IPS-15b (cell line): Measurements from ENCODE around the gene CYP21A2.
"Not testable (repeated sequence)": the region's sequence is repeated elsewhere in the genome, so short reads cannot be mapped to it uniquely, and the experiment has no call there.

Experiments used
- H3K27me3 ChIP-seq: one replicate; pipeline ENCODE4 v1.6.1; 2013; ENCODE audit warnings: low read length; ENCODE audit not compliant: control insufficient read depth, insufficient read depth
- H3K36me3 ChIP-seq: one replicate; pipeline ENCODE4 v1.6.1; 2013; ENCODE audit warnings: low read length; ENCODE audit not compliant: control insufficient read depth, insufficient read depth
- H3K4me1 ChIP-seq: one replicate; pipeline ENCODE4 v1.6.1; 2013; ENCODE audit warnings: mild to moderate bottlenecking, low read length; ENCODE audit not compliant: control insufficient read depth, insufficient read depth
- H3K4me3 ChIP-seq: one replicate; pipeline ENCODE4 v1.5.1; 2013; ENCODE audit warnings: low read depth, low read length
- H3K9ac ChIP-seq: one replicate; pipeline ENCODE4 v1.6.1; 2013; ENCODE audit warnings: low read depth, mild to moderate bottlenecking, low read length
- H3K9me3 ChIP-seq: one replicate; pipeline ENCODE4 v1.6.1; 2013; ENCODE audit warnings: mild to moderate bottlenecking, low read length; ENCODE audit not compliant: control insufficient read depth, insufficient read depth

The CYP21A2 gene

GRCh38 chr6:32067521-32067920 lies 29.3 kb downstream of the CYP21A2 start:
- H3K9ac ChIP-seq, H3K4me1 ChIP-seq, H3K27me3 ChIP-seq, H3K36me3 ChIP-seq, H3K4me3 ChIP-seq, H3K9me3 ChIP-seq: not testable (repeated sequence)

GRCh38 chr6:32068315-32068714 lies 30.1 kb downstream of the CYP21A2 start:
- not testable (repeated sequence) for H3K9me3 ChIP-seq, H3K9ac ChIP-seq, H3K27me3 ChIP-seq, H3K4me1 ChIP-seq, H3K36me3 ChIP-seq, H3K4me3 ChIP-seq

- H3K27me3 ChIP-seq: no peaks in the 10 kb centered on the region
- peaks cover 2% of the 10 kb centered on the region for H3K4me1 ChIP-seq
- H3K9me3 ChIP-seq: no peaks in the 10 kb centered on the region
- no peaks in the 10 kb centered on the region for H3K36me3 ChIP-seq
- H3K9ac ChIP-seq: no peak overlapping the region
- H3K4me3 ChIP-seq: no peak overlapping the region
These were observed 30.7 kb downstream of the CYP21A2 start for GRCh38 chr6:32068867-32069266.

- H3K4me1 ChIP-seq: peaks cover 2% of the 10 kb centered on the region
These were observed 31.2 kb downstream of the CYP21A2 start for GRCh38 chr6:32069460-32069859.

GRCh38 chr6:32069878-32070515 lies 31.8 kb downstream of the CYP21A2 start:
- Histone ChIP-seq H3K9ac (no peak overlapping the region), H3K9me3 (no peaks in the 10 kb centered on the region), H3K4me1 (peaks cover 2% of the 10 kb centered on the region), H3K36me3 (no peaks in the 10 kb centered on the region), H3K27me3 (no peaks in the 10 kb centered on the region), H3K4me3 (no peak overlapping the region)

More at GRCh38 chr6:32069460-32069859, 31.2 kb downstream of the CYP21A2 start:
- no peak overlapping the region for H3K9ac ChIP-seq
- no peaks in the 10 kb centered on the region for H3K36me3 ChIP-seq
- no peaks in the 10 kb centered on the region for H3K27me3 ChIP-seq
- H3K9me3 ChIP-seq: no peaks in the 10 kb centered on the region
- H3K4me3 ChIP-seq: no peak overlapping the region

- H3K4me3 ChIP-seq: no peak overlapping the region
- no peak overlapping the region for H3K9ac ChIP-seq
- peaks cover 2% of the 10 kb centered on the region for H3K4me1 ChIP-seq
- H3K9me3 ChIP-seq: no peaks in the 10 kb centered on the region
- H3K27me3 ChIP-seq: no peaks in the 10 kb centered on the region
- no peaks in the 10 kb centered on the region for H3K36me3 ChIP-seq
These were observed 32.8 kb downstream of the CYP21A2 start for GRCh38 chr6:32070814-32071543.

- Histone ChIP-seq H3K4me1 (peaks cover 2% of the 10 kb centered on the region), H3K27me3 (no peaks in the 10 kb centered on the region), H3K9me3 (no peaks in the 10 kb centered on the region), H3K4me3 (no peak overlapping the region), H3K36me3 (no peaks in the 10 kb centered on the region), H3K9ac (no peak overlapping the region)
These were observed 34.9 kb downstream of the CYP21A2 start for GRCh38 chr6:32073101-32073500.

GRCh38 chr6:32073613-32074012 lies 35.4 kb downstream of the CYP21A2 start:
- H3K9me3 ChIP-seq: no peaks in the 10 kb centered on the region
- H3K4me1 ChIP-seq: peaks cover 2% of the 10 kb centered on the region

GRCh38 chr6:32074996-32075532 lies 36.8 kb downstream of the CYP21A2 start:
- Histone ChIP-seq H3K36me3 (peaks cover 4% of the 10 kb centered on the region), H3K4me1 (peaks cover 2% of the 10 kb centered on the region), H3K4me3 (no peak overlapping the region), H3K27me3 (no peaks in the 10 kb centered on the region), H3K9ac (no peak overlapping the region), H3K9me3 (no peaks in the 10 kb centered on the region)

More at GRCh38 chr6:32073613-32074012, 35.4 kb downstream of the CYP21A2 start:
- H3K36me3 ChIP-seq: peaks cover under 1% of the 10 kb centered on the region
- no peak overlapping the region for H3K9ac ChIP-seq
- H3K27me3 ChIP-seq: no peaks in the 10 kb centered on the region
- H3K4me3 ChIP-seq: no peak overlapping the region

- no peaks in the 10 kb centered on the region for H3K4me1 ChIP-seq
- H3K4me3 ChIP-seq: no peak overlapping the region
- no peaks in the 10 kb centered on the region for H3K27me3 ChIP-seq
- no peak overlapping the region for H3K9ac ChIP-seq
- no peaks in the 10 kb centered on the region for H3K9me3 ChIP-seq
- peaks cover 4% of the 10 kb centered on the region for H3K36me3 ChIP-seq
These were observed 37.6 kb downstream of the CYP21A2 start for GRCh38 chr6:32075781-32076180.

- no peak overlapping the region for H3K9ac ChIP-seq
- H3K36me3 ChIP-seq: peaks cover 4% of the 10 kb centered on the region
- no peaks in the 10 kb centered on the region for H3K4me1 ChIP-seq
- no peaks in the 10 kb centered on the region for H3K9me3 ChIP-seq
- H3K27me3 ChIP-seq: no peaks in the 10 kb centered on the region
- no peak overlapping the region for H3K4me3 ChIP-seq
These were observed 38.1 kb downstream of the CYP21A2 start for GRCh38 chr6:32076321-32076809.
